NT2/D1 (cell line): ENCODE results near the gene NSD2.
"Not testable (repeated sequence)": the region's sequence is repeated elsewhere in the genome, so short reads cannot be mapped to it uniquely, and the experiment has no call there.

ENCODE experiments used
- DNase-seq: peaks from one replicate; pipeline ENCODE4 v3.0.0-alpha.2; 2011; ENCODE audit warnings: low read depth, low spot score
- H3K27me3 ChIP-seq: 2 replicates; pipeline ENCODE4 v1.6.0; 2011; ENCODE audit warnings: mild to moderate bottlenecking; ENCODE audit not compliant: insufficient read length, insufficient read depth
- H3K36me3 ChIP-seq: 2 replicates; pipeline ENCODE4 v1.6.1; 2011; ENCODE audit warnings: mild to moderate bottlenecking, low read length, mixed read lengths; ENCODE audit not compliant: insufficient read depth, insufficient read length
- H3K4me1 ChIP-seq: 2 replicates; pipeline ENCODE4 v1.5.1; 2011; ENCODE audit not compliant: insufficient read depth, insufficient read length
- H3K4me3 ChIP-seq: 2 replicates; pipeline ENCODE4 v1.5.1; 2011; ENCODE audit warnings: low read depth; ENCODE audit not compliant: insufficient read length
- H3K9ac ChIP-seq: 2 replicates; pipeline ENCODE4 v1.6.0; 2011; ENCODE audit warnings: low read depth; ENCODE audit not compliant: insufficient read length
- H3K9me3 ChIP-seq: 2 replicates; pipeline ENCODE4 v1.5.1; 2011; ENCODE audit warnings: mild to moderate bottlenecking, low read length; ENCODE audit not compliant: insufficient read depth
- SUZ12 ChIP-seq: IDR thresholded peaks from 2 replicates; pipeline ENCODE4 v1.6.1; 2011; ENCODE audit not compliant: insufficient read length, insufficient read depth; ENCODE audit errors: extremely low read depth
- YY1 ChIP-seq: IDR thresholded peaks from 2 replicates; pipeline ENCODE4 v1.6.1; 2011; ENCODE audit not compliant: insufficient read length, insufficient read depth
- ZNF274 ChIP-seq: IDR thresholded peaks from 2 replicates; pipeline ENCODE4 v1.6.1; 2011; ENCODE audit warnings: mild to moderate bottlenecking, low read depth, low read length

NSD2 gene

GRCh38 chr4:1843852-1844251, 27.3 kb upstream of the NSD2 start:
- no peaks in the 10 kb centered on the region for H3K9me3 ChIP-seq
- no peak overlapping the region for H3K9ac ChIP-seq
- no peak overlapping the region for H3K4me3 ChIP-seq
- H3K4me1 ChIP-seq: no peaks in the 10 kb centered on the region
- DNase-seq: no peak
- no peaks in the 10 kb centered on the region for H3K27me3 ChIP-seq
- TF ChIP-seq SUZ12 (no peak), YY1 (no peak), ZNF274 (no peak)
- peaks cover 85% of the 10 kb centered on the region for H3K36me3 ChIP-seq

DNA sequence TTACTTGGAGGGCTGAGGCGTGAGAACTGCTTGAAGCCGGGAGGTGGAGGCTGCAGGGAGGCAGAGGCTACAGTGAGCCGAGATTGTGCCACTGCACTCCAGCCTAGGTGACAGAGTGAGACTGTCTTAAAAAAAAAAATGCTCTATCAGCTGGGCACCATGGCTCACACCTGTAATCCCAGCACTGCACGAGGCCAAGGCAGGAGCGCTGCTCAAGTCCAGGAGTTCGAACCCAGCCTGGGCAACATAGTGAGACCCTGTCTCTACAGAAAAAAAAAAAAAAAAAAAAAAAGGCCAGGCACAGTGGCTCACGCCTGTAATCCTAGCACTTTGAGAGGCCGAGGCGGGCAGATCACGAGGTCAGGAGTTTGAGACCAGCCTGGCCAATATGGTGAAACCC, 26.6 kb upstream of the NSD2 start:
- H3K9me3 ChIP-seq, H3K4me1 ChIP-seq, H3K27me3 ChIP-seq, H3K9ac ChIP-seq, H3K4me3 ChIP-seq, DNase-seq: not testable (repeated sequence)
- H3K36me3 ChIP-seq: peaks cover 80% of the 10 kb centered on the region

- Histone ChIP-seq H3K4me1 (peaks cover 5% of the 10 kb centered on the region), H3K9ac (no peak overlapping the region), H3K4me3 (no peak overlapping the region), H3K36me3 (peaks cover 68% of the 10 kb centered on the region), H3K9me3 (no peaks in the 10 kb centered on the region), H3K27me3 (no peaks in the 10 kb centered on the region)
- no peak for TF ChIP-seq SUZ12
- no peak for TF ChIP-seq ZNF274
- TF ChIP-seq YY1: no peak
- no peak for DNase-seq
Observed at GRCh38 chr4:1846580-1846979, 24.6 kb upstream of the NSD2 start.

DNA sequence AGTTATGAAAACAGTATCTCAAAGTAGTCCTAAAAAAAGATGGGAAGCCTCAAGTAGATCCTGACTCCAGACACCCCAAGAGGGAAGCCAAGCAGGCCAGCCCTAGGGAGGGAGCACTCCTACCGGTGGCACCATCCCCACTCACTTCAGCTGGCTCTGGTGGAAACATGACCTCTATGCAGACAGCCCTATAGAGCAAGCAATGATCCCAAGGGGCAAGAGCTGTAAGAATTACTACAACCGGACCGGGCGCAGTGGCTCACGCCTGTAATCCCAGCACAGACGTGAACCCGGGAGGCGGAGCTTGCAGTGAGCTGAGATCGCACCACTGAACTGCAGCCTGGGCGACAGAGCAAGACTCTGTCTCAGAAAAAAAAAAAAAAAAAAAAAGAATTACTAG, 20.9 kb upstream of the NSD2 start:
- peaks cover 6% of the 10 kb centered on the region for H3K4me1 ChIP-seq
- no peak overlapping the region for H3K4me3 ChIP-seq
- no peak for DNase-seq
- peaks cover 51% of the 10 kb centered on the region for H3K36me3 ChIP-seq
- no peak for TF ChIP-seq YY1
- TF ChIP-seq SUZ12: no peak
- no peak for TF ChIP-seq ZNF274
- H3K9me3 ChIP-seq: no peaks in the 10 kb centered on the region
- H3K27me3 ChIP-seq: no peaks in the 10 kb centered on the region
- H3K9ac ChIP-seq: no peak overlapping the region

- H3K9ac ChIP-seq: no peak overlapping the region
- no peaks in the 10 kb centered on the region for H3K9me3 ChIP-seq
- no peak overlapping the region for H3K4me3 ChIP-seq
- no peak for DNase-seq
- peaks cover 6% of the 10 kb centered on the region for H3K4me1 ChIP-seq
- TF ChIP-seq YY1 (no peak), SUZ12 (no peak), ZNF274 (no peak)
- H3K27me3 ChIP-seq: no peaks in the 10 kb centered on the region
- H3K36me3 ChIP-seq: peaks cover 43% of the 10 kb centered on the region
Observed at GRCh38 chr4:1851160-1851559, 20.0 kb upstream of the NSD2 start.

DNA sequence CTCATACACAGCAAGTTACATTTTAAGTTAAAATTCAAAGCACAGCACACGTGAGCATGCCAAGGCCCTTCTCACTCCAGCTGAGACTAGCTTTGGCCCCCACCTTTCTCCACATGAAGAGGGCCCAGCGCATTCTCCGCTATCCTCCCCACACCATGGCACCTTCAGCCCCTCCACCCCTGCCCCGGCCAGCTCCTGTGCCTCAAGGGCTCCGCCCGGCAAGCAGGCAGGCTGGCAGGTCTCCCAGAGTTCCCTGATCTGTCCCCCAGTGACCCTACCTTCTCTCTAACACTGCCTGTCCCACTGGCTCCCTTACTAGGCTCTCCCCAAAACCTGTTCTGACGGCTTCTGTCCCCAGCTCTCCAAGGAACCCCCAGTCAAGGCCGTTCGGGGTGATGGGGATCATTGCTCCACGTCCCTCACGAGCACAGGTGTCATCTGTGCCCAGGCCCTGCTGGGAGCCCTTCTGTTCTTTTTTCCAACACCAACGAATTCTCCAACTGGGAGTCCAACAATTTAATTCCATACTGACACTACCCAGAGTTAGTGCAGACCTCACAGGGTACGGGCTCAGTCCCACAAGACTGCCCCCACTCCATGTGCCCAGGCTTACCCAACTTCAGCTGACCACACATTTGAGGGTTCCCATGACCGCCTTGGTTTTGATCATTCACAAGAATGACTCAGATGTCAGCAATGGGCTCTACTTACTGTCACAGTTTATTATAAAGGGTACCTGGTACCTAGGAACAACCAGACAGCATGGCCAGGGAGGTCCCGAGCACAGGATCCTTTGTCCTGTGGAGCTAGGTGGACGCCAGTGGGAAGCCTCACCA, 19.4 kb upstream of the NSD2 start:
- Histone ChIP-seq H3K27me3 (peaks cover 3% of the 10 kb centered on the region), H3K4me3 (no peak overlapping the region), H3K36me3 (peaks cover 37% of the 10 kb centered on the region), H3K9ac (no peak overlapping the region), H3K4me1 (peaks cover 6% of the 10 kb centered on the region), H3K9me3 (no peaks in the 10 kb centered on the region)
- no peak for DNase-seq
- TF ChIP-seq ZNF274 (no peak), SUZ12 (no peak), YY1 (no peak)

DNA sequence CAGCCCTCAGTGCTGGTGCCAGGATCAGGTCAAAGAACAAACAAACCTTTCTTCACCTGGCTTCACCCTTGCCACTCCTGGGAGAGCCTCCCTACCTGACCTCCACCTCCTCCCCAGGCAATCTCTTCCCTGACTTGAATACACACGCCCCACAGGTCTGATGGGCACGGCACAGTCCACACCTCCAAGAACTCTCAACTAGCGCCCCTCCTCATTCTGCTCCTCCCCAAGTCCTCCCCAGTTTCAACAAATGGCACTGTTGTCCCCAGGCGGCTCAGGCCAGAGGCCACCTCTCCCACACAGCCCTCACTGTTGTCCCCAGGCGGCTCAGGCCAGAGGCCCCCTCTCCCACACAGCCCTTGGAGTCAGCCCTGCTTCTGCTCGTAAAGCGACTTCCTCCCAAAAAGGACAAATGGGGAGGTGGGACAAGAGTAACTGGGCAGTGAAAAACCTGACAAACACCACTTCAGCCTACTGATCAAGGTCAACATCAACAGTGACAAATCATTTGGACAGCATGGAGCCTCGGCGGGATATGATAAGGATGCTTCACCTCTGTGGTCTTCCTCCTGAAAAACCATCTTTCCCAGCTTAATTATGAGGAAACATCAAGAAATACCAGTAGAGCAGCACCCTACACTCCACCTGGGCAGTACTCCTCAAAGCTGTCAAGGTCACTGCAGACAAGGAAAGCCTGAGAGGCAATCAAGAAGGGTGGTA, 18.1 kb upstream of the NSD2 start:
- peaks cover 19% of the 10 kb centered on the region for H3K4me1 ChIP-seq
- H3K27me3 ChIP-seq: peaks cover 15% of the 10 kb centered on the region
- no peak overlapping the region for H3K4me3 ChIP-seq
- DNase-seq: no peak
- no peaks in the 10 kb centered on the region for H3K9me3 ChIP-seq
- no peak overlapping the region for H3K9ac ChIP-seq
- H3K36me3 ChIP-seq: peaks cover 33% of the 10 kb centered on the region
- no peak for TF ChIP-seq ZNF274
- TF ChIP-seq SUZ12: no peak
- TF ChIP-seq YY1: no peak
